Lower leg skin (tissue), 4 donors: ENCODE results near the gene FNDC3B. TPM values are rescaled to one million over a fixed set of nuclear protein-coding genes. Genes with fewer than 3 reads are reported as not detected.

ENCODE experiments used
- DNase-seq, 2 donors: peaks; one replicate each; pipeline ENCODE4 v3.0.0-alpha.2; 2019; ENCODE audit warnings: low spot score in 2 of 2
- H3K4me3 ChIP-seq: fragments of 200-600 bp; sonication (generic); 2 replicates; pipeline ENCODE4 v1.5.1; 2017; ENCODE audit warnings: mild to moderate bottlenecking, low read depth; ENCODE audit not compliant: poor library complexity, severe bottlenecking
- CTCF ChIP-seq, 3 donors: fragments of 450-650 bp; IDR thresholded peaks; one replicate each; pipeline ENCODE4 v1.5.1; 2016; ENCODE audit warnings: antibody characterized with exemption in 3 of 3, mild to moderate bottlenecking in 3 of 3, moderate library complexity in 2 of 3
- POLR2A ChIP-seq, 2 donors: fragments of 450-650 bp; IDR thresholded peaks; one replicate each; pipeline ENCODE4 v1.6.1; 2016 to 2017; ENCODE audit warnings: antibody characterized with exemption in 2 of 2, mild to moderate bottlenecking in 1 of 2, moderate library complexity in 1 of 2
- WGBS, 2 donors: methylation state at CpG; one replicate each; pipeline ENCODE4 v1.1.5; 2018; 5-methylcytosine and 5-hydroxymethylcytosine counted together
- intact Hi-C: fragments of 100-400 bp; cut with DNase I; formaldehyde crosslinking; loops from one replicate; pipeline ENCODE4 v1.15.0; 2023; ENCODE audit warnings: low total_unique reads
- total RNA-seq, 4 donors: library from RNA; depleted of rRNA; stranded (reverse); fragments of >200 nt; gene quantifications; one replicate each; pipeline ENCODE4 v1.1.0, GENCODE V29; 2016

FNDC3B gene
- total RNA-seq, 4 donors from 2014 or later = 22.9 to 39.3 (median 23.2) TPM

- intact Hi-C loops = no loop called here
- H3K4me3 ChIP-seq = no peak overlapping the region
- TF ChIP-seq CTCF (IDR thresholded peaks at IDR 0.05) (no peak), POLR2A (IDR thresholded peaks at IDR 0.05) (no peak)
- 70 to 84% methylated on average over 2 of the region's 2 CpGs for WGBS, 2 donors
- DNase-seq = no peak
Observed at GRCh38 chr3:172171396-172172075, 132.2 kb downstream of the FNDC3B start.

GRCh38 chr3:172173316-172174254 lies 134.2 kb downstream of the FNDC3B start:
- TF ChIP-seq POLR2A (IDR thresholded peaks at IDR 0.05) = no peak
- no peak for TF ChIP-seq CTCF (IDR thresholded peaks at IDR 0.05)
- H3K4me3 ChIP-seq = no peak overlapping the region
- intact Hi-C loops = no loop called here
- no peak for DNase-seq
- WGBS, 2 donors = 78 to 81% methylated on average over 13 of the region's 13 CpGs

DNA sequence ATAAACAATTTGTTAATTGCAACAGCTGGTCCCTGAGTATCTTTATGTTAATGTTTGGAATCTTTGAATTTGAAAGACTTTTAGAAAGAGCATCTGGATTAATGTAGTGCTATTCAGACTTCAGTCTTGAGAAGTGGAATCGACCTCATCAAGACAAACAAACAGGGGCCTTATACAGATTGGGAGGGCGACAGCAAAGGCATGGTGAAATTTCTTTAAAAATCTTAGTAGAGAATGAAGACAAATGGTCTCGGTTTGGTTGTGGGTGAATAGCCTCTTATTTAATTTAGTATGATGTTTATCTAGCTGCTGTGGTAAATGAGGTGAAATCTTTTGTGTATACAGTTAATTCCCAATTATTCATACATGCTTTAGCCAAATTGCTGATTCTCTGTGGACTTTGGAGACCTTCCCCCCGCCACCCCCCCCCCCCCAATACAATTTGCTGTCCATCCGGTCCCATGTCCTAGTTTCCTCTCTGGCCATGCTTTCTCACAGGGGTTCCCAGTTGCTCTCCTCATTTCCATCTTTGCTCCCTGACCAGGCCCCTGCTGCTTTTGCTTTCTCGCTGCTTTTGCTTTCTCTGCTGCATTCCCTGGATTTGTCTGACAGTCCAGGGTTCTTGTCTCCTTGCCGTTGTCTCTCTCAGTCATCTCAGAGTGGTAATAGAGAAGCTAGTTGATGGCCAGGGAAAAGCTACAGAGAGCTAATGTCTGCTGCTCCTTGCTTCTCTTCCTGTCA lies 135.3 kb downstream of the FNDC3B start:
- DNase-seq = no peak
- WGBS, 2 donors = 66 to 78% methylated on average over 7 of the region's 7 CpGs
- no peak for TF ChIP-seq CTCF (IDR thresholded peaks at IDR 0.05)
- intact Hi-C loops = no loop called here
- H3K4me3 ChIP-seq = no peak overlapping the region

DNA sequence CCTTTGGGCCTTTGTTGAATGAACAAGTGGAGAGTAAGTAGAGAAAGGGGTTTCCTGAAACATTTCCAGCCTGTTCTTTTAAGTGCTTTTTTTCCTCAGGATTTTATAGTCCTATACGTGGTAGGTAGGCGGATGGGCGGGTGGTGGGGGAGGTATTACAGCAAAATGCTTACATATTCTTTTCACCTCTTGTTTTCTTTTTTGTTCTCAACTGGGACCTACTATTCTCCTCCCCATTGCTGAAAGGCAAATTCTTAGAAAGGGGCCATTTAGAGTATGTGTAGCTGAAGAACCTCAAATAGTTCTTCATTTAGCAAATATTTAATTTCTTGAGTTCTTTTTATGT lies 135.8 kb downstream of the FNDC3B start:
- 83 to 87% methylated on average over 3 of the region's 3 CpGs for WGBS, 2 donors
- TF ChIP-seq CTCF (IDR thresholded peaks at IDR 0.05) (no peak), POLR2A (IDR thresholded peaks at IDR 0.05) (no peak)

GRCh38 chr3:172176061-172176770 lies 136.8 kb downstream of the FNDC3B start:
- intact Hi-C loops = no loop called here
- 54 to 63% methylated on average over 3 of the region's 3 CpGs for WGBS, 2 donors
- H3K4me3 ChIP-seq = no peak overlapping the region
- no peak for TF ChIP-seq POLR2A (IDR thresholded peaks at IDR 0.05)
- no peak for TF ChIP-seq CTCF (IDR thresholded peaks at IDR 0.05)
- no peak for DNase-seq

More for the DNA sequence above, 135.8 kb downstream of the FNDC3B start:
- no peak overlapping the region for H3K4me3 ChIP-seq
- DNase-seq = no peak
- intact Hi-C loops = no loop called here
